GM23248 (cell line): ENCODE results near the gene ATP2B2.
"Not testable (repeated sequence)": the region's sequence is repeated elsewhere in the genome, so short reads cannot be mapped to it uniquely, and the experiment has no call there.

Experiments
- EZH2 ChIP-seq: fragments of 200-600 bp; sonication (generic); IDR thresholded peaks from 2 replicates; pipeline ENCODE4 v1.6.1; 2018; ENCODE audit warnings: antibody characterized with exemption, mild to moderate bottlenecking; ENCODE audit not compliant: insufficient read depth, poor library complexity, severe bottlenecking
- EZH2phosphoT487 ChIP-seq: fragments of 200-600 bp; sonication (generic); IDR thresholded peaks from 2 replicates; pipeline ENCODE4 v1.6.1; 2018; ENCODE audit warnings: antibody characterized with exemption, moderate library complexity, mild to moderate bottlenecking, low read depth; ENCODE audit not compliant: insufficient read depth

GRCh38 chr3:10298064-10298463 lies 207.3 kb downstream of the ATP2B2 start:
- TF ChIP-seq EZH2, EZH2phosphoT487: not testable (repeated sequence)
